ENCODE results near the gene GPR183. TPM values are rescaled to one million over a fixed set of nuclear protein-coding genes. Genes with fewer than 3 reads are reported as not detected.
A peak's percentile ranks its signal among the peaks of the same experiment; 100 is the strongest.

The GPR183 gene
- total RNA-seq, 2 experiments from 2014 or later: 46.4 to 47.1 TPM

- Mint-ChIP-seq H3K4me3 (peak overlapping the region; percentile 27), H3K9me3 (no peaks in the 10 kb centered on the region), H3K27me3 (no peaks in the 10 kb centered on the region), H3K36me3 (peaks cover 36% of the 10 kb centered on the region), H3K27ac (peak overlapping the region; percentile 93), H3K4me1 (ENCODE audit: low read depth) (peaks cover 84% of the 10 kb centered on the region)
- CTCF ChIA-PET: interaction anchor here (0.8 to 3.3 kb wide), 11 partner anchors 10 to 113 kb away, joined by 3 to 27 read pairs (median 5); no protein-coding TSS in a partner anchor
- DNase-seq: peak; percentile 53
- POLR2A ChIA-PET: interaction anchor here (1.0 to 5.4 kb wide), 18 partner anchors 8 to 122 kb away, joined by 3 to 136 read pairs (median 4); partner anchors contain the start of genes GPR183 and UBAC2
- intact Hi-C loops (cut with micrococcal nuclease): loop anchor here (1.0 kb wide), 9 partner anchors 8 to 112 kb away; partner anchors contain the start of gene GPR183
Measured at GRCh38 chr13:99322297-99323103, 15.3 kb upstream of the GPR183 start.

GRCh38 chr13:99321709-99322108, 14.5 kb upstream of the GPR183 start:
- Mint-ChIP-seq H3K27ac (peak overlapping the region; percentile 93), H3K4me3 (peak overlapping the region; percentile 27), H3K9me3 (no peaks in the 10 kb centered on the region), H3K36me3 (peaks cover 38% of the 10 kb centered on the region), H3K27me3 (no peaks in the 10 kb centered on the region), H3K4me1 (ENCODE audit: low read depth) (peaks cover 84% of the 10 kb centered on the region)
- intact Hi-C loops (cut with micrococcal nuclease): loop anchor here (1.0 kb wide), 9 partner anchors 7 to 113 kb away; partner anchors contain the start of gene GPR183
- POLR2A ChIA-PET: interaction anchor here (0.6 to 5.4 kb wide), 18 partner anchors 7 to 121 kb away, joined by 3 to 136 read pairs (median 4); partner anchors contain the start of genes GPR183 and UBAC2
- DNase-seq: no peak
- CTCF ChIA-PET: interaction anchor here (0.9 to 3.3 kb wide), 9 partner anchors 9 to 114 kb away, joined by 3 to 27 read pairs (median 5); no protein-coding TSS in a partner anchor

GRCh38 chr13:99320693-99321481, 13.7 kb upstream of the GPR183 start:
- H3K36me3 Mint-ChIP-seq: peaks cover 41% of the 10 kb centered on the region

GRCh38 chr13:99316657-99317256, 9.6 kb upstream of the GPR183 start:
- Mint-ChIP-seq H3K27me3 (no peaks in the 10 kb centered on the region), H3K9me3 (no peaks in the 10 kb centered on the region), H3K27ac (peak overlapping the region; percentile 74), H3K4me1 (ENCODE audit: low read depth) (peaks cover 80% of the 10 kb centered on the region), H3K4me3 (no peak overlapping the region), H3K36me3 (peaks cover 36% of the 10 kb centered on the region)
- CTCF ChIA-PET: interaction anchor here (1.0 to 2.5 kb wide), 2 partner anchors 35 to 71 kb away, joined by 3 to 8 read pairs; no protein-coding TSS in a partner anchor
- intact Hi-C loops (cut with micrococcal nuclease): loop anchor here (10.0 kb wide), 2 partner anchors 742 to 802 kb away; partner anchors contain the start of gene STK24
- POLR2A ChIA-PET: interaction anchor here (1.2 to 3.0 kb wide), 2 partner anchors 8 to 18 kb away, joined by 3 to 28 read pairs; no protein-coding TSS in a partner anchor
- DNase-seq: no peak

More at GRCh38 chr13:99320693-99321481, 13.7 kb upstream of the GPR183 start:
- Mint-ChIP-seq H3K9me3 (no peaks in the 10 kb centered on the region), H3K27ac (peak overlapping the region; percentile 18), H3K27me3 (no peaks in the 10 kb centered on the region), H3K4me1 (ENCODE audit: low read depth) (peaks cover 85% of the 10 kb centered on the region), H3K4me3 (no peak overlapping the region)
- ChIA-PET POLR2A (interaction anchor here (0.6 to 5.4 kb wide), 7 partner anchors 9 to 114 kb away, joined by 3 to 136 read pairs (median 9); partner anchors contain the start of gene GPR183), CTCF (interaction anchor here (1.4 to 3.3 kb wide), 6 partner anchors 8 to 115 kb away, joined by 3 to 27 read pairs (median 10); no protein-coding TSS in a partner anchor)
- intact Hi-C loops (cut with micrococcal nuclease): no loop called here
- no peak for DNase-seq

- Mint-ChIP-seq H3K36me3 (peaks cover 36% of the 10 kb centered on the region), H3K4me3 (no peak overlapping the region), H3K4me1 (ENCODE audit: low read depth) (peaks cover 80% of the 10 kb centered on the region), H3K9me3 (no peaks in the 10 kb centered on the region), H3K27me3 (no peaks in the 10 kb centered on the region), H3K27ac (peak overlapping the region; percentile 93)
- ChIA-PET CTCF (interaction anchor here (1.0 to 2.8 kb wide), 3 partner anchors 36 to 120 kb away, joined by 3 to 15 read pairs (median 8); no protein-coding TSS in a partner anchor), POLR2A (interaction anchor here (1.2 to 5.7 kb wide), 5 partner anchors 9 to 38 kb away, joined by 3 to 72 read pairs (median 25); partner anchors contain the start of gene GPR183)
- intact Hi-C loops (cut with micrococcal nuclease): loop anchor here (10.0 kb wide), 2 partner anchors 741 to 801 kb away; partner anchors contain the start of gene STK24
- no peak for DNase-seq
Measured at GRCh38 chr13:99316224-99316623, 9.0 kb upstream of the GPR183 start.

GRCh38 chr13:99315186-99315585, 8.0 kb upstream of the GPR183 start:
- no peak for DNase-seq
- ChIA-PET CTCF (interaction anchor here (0.8 to 2.8 kb wide), 6 partner anchors 39 to 121 kb away, joined by 3 to 15 read pairs (median 6); no protein-coding TSS in a partner anchor), POLR2A (interaction anchor here (0.9 to 5.7 kb wide), 11 partner anchors 10 to 119 kb away, joined by 3 to 72 read pairs (median 8); partner anchors contain the start of gene GPR183)
- H3K4me1 Mint-ChIP-seq (ENCODE audit: low read depth): peaks cover 80% of the 10 kb centered on the region
- H3K27me3 Mint-ChIP-seq: no peaks in the 10 kb centered on the region
- peak overlapping the region; percentile 64 for H3K4me3 Mint-ChIP-seq
- H3K36me3 Mint-ChIP-seq: peaks cover 36% of the 10 kb centered on the region
- peak overlapping the region; percentile 93 for H3K27ac Mint-ChIP-seq
- H3K9me3 Mint-ChIP-seq: no peaks in the 10 kb centered on the region
- intact Hi-C loops (cut with micrococcal nuclease): loop anchor here (1.0 to 10.0 kb wide), 7 partner anchors 8 to 800 kb away; partner anchors contain the start of genes GPR183 and STK24

- Mint-ChIP-seq H3K27ac (peak overlapping the region; percentile 93), H3K36me3 (peaks cover 36% of the 10 kb centered on the region), H3K9me3 (no peaks in the 10 kb centered on the region), H3K4me3 (peak overlapping the region; percentile 64), H3K27me3 (no peaks in the 10 kb centered on the region), H3K4me1 (ENCODE audit: low read depth) (peaks cover 82% of the 10 kb centered on the region)
- peak; percentile 87 for DNase-seq
- POLR2A ChIA-PET: interaction anchor here (0.5 to 5.7 kb wide), 14 partner anchors 8 to 287 kb away, joined by 3 to 72 read pairs (median 6); partner anchors contain the start of gene GPR183
- intact Hi-C loops (cut with micrococcal nuclease): loop anchor here (1.0 to 10.0 kb wide), 8 partner anchors 7 to 800 kb away; partner anchors contain the start of genes GPR183 and STK24
- CTCF ChIA-PET: interaction anchor here (0.6 to 2.8 kb wide), 9 partner anchors 11 to 122 kb away, joined by 3 to 15 read pairs (median 4); no protein-coding TSS in a partner anchor
Measured at GRCh38 chr13:99314640-99315176, 7.5 kb upstream of the GPR183 start.

GRCh38 chr13:99313941-99314340, 6.7 kb upstream of the GPR183 start:
- Mint-ChIP-seq H3K4me3 (peak overlapping the region; percentile 64), H3K4me1 (ENCODE audit: low read depth) (peaks cover 84% of the 10 kb centered on the region), H3K27ac (peak overlapping the region; percentile 93), H3K36me3 (peaks cover 31% of the 10 kb centered on the region), H3K27me3 (no peaks in the 10 kb centered on the region), H3K9me3 (no peaks in the 10 kb centered on the region)
- intact Hi-C loops (cut with micrococcal nuclease): loop anchor here (1.0 to 10.0 kb wide), 7 partner anchors 8 to 799 kb away; partner anchors contain the start of gene STK24
- no peak for DNase-seq
- CTCF ChIA-PET: interaction anchor here (0.6 to 2.8 kb wide), 7 partner anchors 10 to 123 kb away, joined by 3 to 15 read pairs (median 4); no protein-coding TSS in a partner anchor
- POLR2A ChIA-PET: interaction anchor here (0.9 to 5.7 kb wide), 11 partner anchors 9 to 120 kb away, joined by 5 to 72 read pairs (median 8); partner anchors contain the start of gene GPR183

- peak overlapping the region; percentile 55 for H3K4me3 Mint-ChIP-seq
- POLR2A ChIA-PET: interaction anchor here (0.8 to 5.7 kb wide), 6 partner anchors 9 to 113 kb away, joined by 3 to 72 read pairs (median 11); partner anchors contain the start of genes GPR183 and UBAC2
- intact Hi-C loops (cut with micrococcal nuclease): loop anchor here (10.0 kb wide), 2 partner anchors 739 to 799 kb away; partner anchors contain the start of gene STK24
- CTCF ChIA-PET: interaction anchor here (2.8 to 3.1 kb wide), 2 partner anchors 44 to 123 kb away, joined by 15 to 16 read pairs; no protein-coding TSS in a partner anchor
- H3K27me3 Mint-ChIP-seq: no peaks in the 10 kb centered on the region
- H3K27ac Mint-ChIP-seq: peak overlapping the region; percentile 93
- H3K9me3 Mint-ChIP-seq: no peaks in the 10 kb centered on the region
- H3K36me3 Mint-ChIP-seq: peaks cover 30% of the 10 kb centered on the region
- DNase-seq: peak; percentile 57
- H3K4me1 Mint-ChIP-seq (ENCODE audit: low read depth): peaks cover 85% of the 10 kb centered on the region
Measured at GRCh38 chr13:99313501-99313900, 6.3 kb upstream of the GPR183 start.

- H3K36me3 Mint-ChIP-seq: peaks cover 26% of the 10 kb centered on the region
- peaks cover 93% of the 10 kb centered on the region for H3K4me1 Mint-ChIP-seq (ENCODE audit: low read depth)
- peak; percentile 67 for DNase-seq
- no peaks in the 10 kb centered on the region for H3K9me3 Mint-ChIP-seq
- peak overlapping the region; percentile 59 for H3K4me3 Mint-ChIP-seq
- POLR2A ChIA-PET: interaction anchor here (0.8 to 5.7 kb wide), 9 partner anchors 8 to 111 kb away, joined by 3 to 72 read pairs (median 7); partner anchors contain the start of genes GPR183 and UBAC2
- H3K27me3 Mint-ChIP-seq: no peaks in the 10 kb centered on the region
- H3K27ac Mint-ChIP-seq: peak overlapping the region; percentile 88
- CTCF ChIA-PET: interaction anchor here (0.7 to 3.1 kb wide), 8 partner anchors 9 to 124 kb away, joined by 3 to 18 read pairs (median 4); no protein-coding TSS in a partner anchor
- intact Hi-C loops (cut with micrococcal nuclease): loop anchor here (10.0 kb wide), 2 partner anchors 738 to 798 kb away; partner anchors contain the start of gene STK24
Measured at GRCh38 chr13:99312493-99312883, 5.3 kb upstream of the GPR183 start.

All from activated CD4-positive, alpha-beta memory T cell treated with anti-CD3 and anti-CD28 coated beads for 36 hours (primary cell).